HepG2 (cell line): Measurements from ENCODE around the gene GADD45A.

Experiments used
- POLR2A ChIP-seq, 2 experiments: IDR thresholded peaks; 2 replicates each; pipeline ENCODE4 v1.6.1; 2011; ENCODE audit warnings: low read depth in 2 of 2, low read length in 2 of 2, mild to moderate bottlenecking in 1 of 2, moderate library complexity in 1 of 2; ENCODE audit not compliant: insufficient read depth in 1 of 2
- ZNF614 ChIP-seq: IDR thresholded peaks from 2 replicates; pipeline ENCODE4 v1.6.1; 2018; ENCODE audit warnings: missing biosample characterization, missing genetic modification reagents, inconsistent platforms, borderline replicate concordance
- ZNF670 ChIP-seq: sonication (generic); formaldehyde crosslinking; IDR thresholded peaks from 2 replicates; pipeline ENCODE4 v1.8.0; 2022; ENCODE audit warnings: mild to moderate bottlenecking, missing genetic modification reagents, borderline replicate concordance

DNA sequence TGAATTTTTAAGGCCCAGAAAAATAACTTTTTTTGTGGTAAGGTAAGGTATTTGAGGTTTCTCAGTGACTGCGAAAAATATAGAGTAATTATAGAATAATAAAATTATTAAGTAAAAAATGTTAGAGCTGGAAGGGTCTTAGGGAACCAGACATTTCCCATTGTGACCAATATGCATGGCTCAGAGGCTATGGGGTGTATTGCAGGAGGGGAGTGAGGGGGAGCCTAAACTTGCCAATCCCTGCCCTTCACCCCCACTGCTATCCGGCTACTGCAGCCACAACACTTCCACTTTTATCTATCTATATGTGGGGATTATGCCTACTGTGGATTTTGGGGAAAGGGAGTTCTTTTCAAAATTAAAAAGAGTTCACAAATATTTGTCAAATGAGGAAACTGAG lies 7.6 kb upstream of the GADD45A start:
- TF ChIP-seq POLR2A (IDR thresholded peaks at IDR 0.05; ENCODE audit: insufficient read depth in 1 of 2, low read depth in 2 of 2, low read length in 2 of 2) (no peak), ZNF670 (no peak), ZNF614 (no peak)
